Ishikawa (cell line): ENCODE measurements around the gene ADCY10.

Source experiments
- CEBPB ChIP-seq: IDR thresholded peaks from 2 replicates; pipeline ENCODE4 v1.6.1; 2012
- CREB1 ChIP-seq: IDR thresholded peaks from 2 replicates; pipeline ENCODE4 v1.6.1; 2012; ENCODE audit warnings: low read depth
- EGR1 ChIP-seq: IDR thresholded peaks from 2 replicates; pipeline ENCODE4 v1.6.1; 2012
- EP300 ChIP-seq: IDR thresholded peaks from 2 replicates; pipeline ENCODE4 v1.6.1; 2012; ENCODE audit warnings: borderline replicate concordance
- FOXM1 ChIP-seq: IDR thresholded peaks from 2 replicates; pipeline ENCODE4 v1.6.1; 2012; ENCODE audit warnings: low read depth, borderline replicate concordance
- MAX ChIP-seq: IDR thresholded peaks from 2 replicates; pipeline ENCODE4 v1.6.1; 2012
- NFIC ChIP-seq: IDR thresholded peaks from 2 replicates; pipeline ENCODE4 v1.6.1; 2012
- RAD21 ChIP-seq: IDR thresholded peaks from 2 replicates; pipeline ENCODE4 v1.6.1; 2012; ENCODE audit warnings: low read depth
- TAF1 ChIP-seq: IDR thresholded peaks from 2 replicates; pipeline ENCODE4 v1.6.1; 2012; ENCODE audit warnings: low read depth, mild to moderate bottlenecking
- TCF12 ChIP-seq: IDR thresholded peaks from 2 replicates; pipeline ENCODE4 v1.6.1; 2012; ENCODE audit warnings: low read depth
- TEAD4 ChIP-seq: IDR thresholded peaks from 2 replicates; pipeline ENCODE4 v1.6.1; 2012
- USF1 ChIP-seq: IDR thresholded peaks from 2 replicates; pipeline ENCODE4 v1.6.1; 2012
- YY1 ChIP-seq: IDR thresholded peaks from 2 replicates; pipeline ENCODE4 v1.6.1; 2012; ENCODE audit warnings: low read depth
- ZBTB7A ChIP-seq: IDR thresholded peaks from 2 replicates; pipeline ENCODE4 v1.6.1; 2012; ENCODE audit warnings: low read depth
- TF ChIP-seq, protein P1 (sequence below): IDR thresholded peaks from 2 replicates; pipeline ENCODE4 v1.6.1; 2012; ENCODE audit warnings: low read depth, mild to moderate bottlenecking

ADCY10 gene

GRCh38 chr1:167772436-167772835, 141.5 kb downstream of the ADCY10 start:
- TF ChIP-seq, protein P1, sequence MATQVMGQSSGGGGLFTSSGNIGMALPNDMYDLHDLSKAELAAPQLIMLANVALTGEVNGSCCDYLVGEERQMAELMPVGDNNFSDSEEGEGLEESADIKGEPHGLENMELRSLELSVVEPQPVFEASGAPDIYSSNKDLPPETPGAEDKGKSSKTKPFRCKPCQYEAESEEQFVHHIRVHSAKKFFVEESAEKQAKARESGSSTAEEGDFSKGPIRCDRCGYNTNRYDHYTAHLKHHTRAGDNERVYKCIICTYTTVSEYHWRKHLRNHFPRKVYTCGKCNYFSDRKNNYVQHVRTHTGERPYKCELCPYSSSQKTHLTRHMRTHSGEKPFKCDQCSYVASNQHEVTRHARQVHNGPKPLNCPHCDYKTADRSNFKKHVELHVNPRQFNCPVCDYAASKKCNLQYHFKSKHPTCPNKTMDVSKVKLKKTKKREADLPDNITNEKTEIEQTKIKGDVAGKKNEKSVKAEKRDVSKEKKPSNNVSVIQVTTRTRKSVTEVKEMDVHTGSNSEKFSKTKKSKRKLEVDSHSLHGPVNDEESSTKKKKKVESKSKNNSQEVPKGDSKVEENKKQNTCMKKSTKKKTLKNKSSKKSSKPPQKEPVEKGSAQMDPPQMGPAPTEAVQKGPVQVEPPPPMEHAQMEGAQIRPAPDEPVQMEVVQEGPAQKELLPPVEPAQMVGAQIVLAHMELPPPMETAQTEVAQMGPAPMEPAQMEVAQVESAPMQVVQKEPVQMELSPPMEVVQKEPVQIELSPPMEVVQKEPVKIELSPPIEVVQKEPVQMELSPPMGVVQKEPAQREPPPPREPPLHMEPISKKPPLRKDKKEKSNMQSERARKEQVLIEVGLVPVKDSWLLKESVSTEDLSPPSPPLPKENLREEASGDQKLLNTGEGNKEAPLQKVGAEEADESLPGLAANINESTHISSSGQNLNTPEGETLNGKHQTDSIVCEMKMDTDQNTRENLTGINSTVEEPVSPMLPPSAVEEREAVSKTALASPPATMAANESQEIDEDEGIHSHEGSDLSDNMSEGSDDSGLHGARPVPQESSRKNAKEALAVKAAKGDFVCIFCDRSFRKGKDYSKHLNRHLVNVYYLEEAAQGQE = no peak
- no peak for TF ChIP-seq NFIC
- no peak for TF ChIP-seq EGR1
- no peak for TF ChIP-seq TEAD4
- TF ChIP-seq ZBTB7A = no peak
- TF ChIP-seq TAF1 = no peak
- no peak for TF ChIP-seq CEBPB
- TF ChIP-seq RAD21 = no peak
- no peak for TF ChIP-seq MAX
- no peak for TF ChIP-seq YY1
- TF ChIP-seq TCF12 = no peak
- TF ChIP-seq FOXM1 = no peak
- no peak for TF ChIP-seq USF1
- no peak for TF ChIP-seq CREB1
- TF ChIP-seq EP300 = no peak

DNA sequence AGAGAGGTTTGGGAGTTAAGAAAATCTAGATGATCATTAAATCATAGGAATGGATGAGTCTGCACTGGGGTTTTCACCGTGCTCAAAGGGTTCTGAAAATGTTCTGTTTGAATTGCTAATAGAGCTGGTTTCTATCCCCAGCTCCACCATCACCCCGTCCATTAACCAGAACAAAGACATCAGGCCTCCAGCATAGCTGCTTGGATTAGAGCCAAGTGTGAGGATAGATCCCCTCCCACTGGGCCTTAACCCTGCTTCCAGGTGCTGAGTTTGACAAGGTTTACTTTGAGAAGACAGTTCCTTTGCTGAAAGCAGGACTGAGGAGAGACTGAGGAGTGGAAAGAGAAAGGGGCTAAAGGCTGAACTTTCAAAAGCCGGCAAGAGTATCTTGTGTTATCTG, 143.8 kb downstream of the ADCY10 start:
- TF ChIP-seq, protein P1 = no peak
- TF ChIP-seq CREB1 (no peak), MAX (no peak), CEBPB (no peak), NFIC (no peak), TCF12 (no peak), TAF1 (no peak), RAD21 (no peak), FOXM1 (no peak), EGR1 (no peak)

GRCh38 chr1:167767761-167768160, 146.2 kb downstream of the ADCY10 start:
- TF ChIP-seq ZBTB7A = no peak
- TF ChIP-seq EP300 = no peak
- TF ChIP-seq CREB1 = no peak
- no peak for TF ChIP-seq EGR1
- TF ChIP-seq RAD21 = no peak
- no peak for TF ChIP-seq MAX
- no peak for TF ChIP-seq TAF1
- TF ChIP-seq TEAD4 = no peak
- no peak for TF ChIP-seq FOXM1
- TF ChIP-seq TCF12 = no peak
- TF ChIP-seq YY1 = no peak
- no peak for TF ChIP-seq CEBPB
- TF ChIP-seq NFIC = no peak
- TF ChIP-seq USF1 = no peak
- TF ChIP-seq, protein P1 = no peak

DNA sequence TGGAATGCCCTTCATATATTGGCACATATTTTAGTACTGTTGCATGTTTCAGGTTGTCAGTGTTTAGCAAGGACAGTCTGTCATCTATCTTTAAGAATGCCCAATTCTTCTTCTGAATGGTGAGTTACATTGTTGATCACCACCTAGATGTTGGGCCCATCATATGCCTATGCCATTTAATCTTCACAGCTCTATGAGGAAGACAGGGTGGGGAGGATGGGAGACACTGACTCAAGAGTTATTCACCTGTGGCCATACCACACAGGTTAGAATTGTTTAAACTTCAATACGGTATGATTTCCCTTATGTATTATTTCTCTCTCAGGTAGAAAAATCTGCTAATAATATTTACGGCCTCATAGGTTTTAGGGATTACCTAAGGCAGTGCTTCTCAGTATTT, 147.4 kb downstream of the ADCY10 start:
- TF ChIP-seq USF1 (no peak), MAX (no peak)
